K562 (cell line): ENCODE results near the gene CALY. TPM values are rescaled to one million over a fixed set of nuclear protein-coding genes. Genes with fewer than 3 reads are reported as not detected.
A peak's percentile ranks its signal among the peaks of the same experiment; 100 is the strongest.

ENCODE experiments used
- CBFA2T2 ChIP-seq: fragments of 450-650 bp; conservative IDR thresholded peaks from 2 replicates; pipeline ENCODE4 v1.6.1; 2017; ENCODE audit warnings: mild to moderate bottlenecking
- EGR1 ChIP-seq: fragments of 450-650 bp; conservative IDR thresholded peaks from 2 replicates; pipeline ENCODE4 v1.6.1; 2017; ENCODE audit warnings: mild to moderate bottlenecking
- HNRNPK ChIP-seq: fragments of 200-400 bp; formaldehyde crosslinking; IDR thresholded peaks from one replicate; pipeline ENCODE4 v1.6.1; 2018; ENCODE audit warnings: mild to moderate bottlenecking, low read depth, low read length; ENCODE audit not compliant: poor library complexity, severe bottlenecking
- NFRKB ChIP-seq: fragments of 450-650 bp; IDR thresholded peaks from 2 replicates; pipeline ENCODE4 v1.6.1; 2016; ENCODE audit warnings: low read depth
- PHF8 ChIP-seq: fragments of 200-600 bp; sonication (generic); IDR thresholded peaks from 2 replicates; pipeline ENCODE4 v1.6.1; 2012; ENCODE audit warnings: mixed run types, mild to moderate bottlenecking, inconsistent platforms, low read length, moderate library complexity, borderline replicate concordance
- POLR3A ChIP-seq: IDR thresholded peaks from 2 replicates; pipeline ENCODE4 v1.6.1; 2011; ENCODE audit warnings: borderline replicate concordance, mild to moderate bottlenecking, moderate library complexity; ENCODE audit not compliant: insufficient read length, insufficient read depth; ENCODE audit errors: extremely low read depth
- POU5F1 ChIP-seq: fragments of 150-350 bp; IDR thresholded peaks from 2 replicates; pipeline ENCODE4 v1.6.1; 2014; ENCODE audit warnings: borderline replicate concordance, low read length, low read depth, mild to moderate bottlenecking; ENCODE audit not compliant: partially characterized antibody
- RAD21 ChIP-seq, 2 experiments: fragments of 250-450 bp in 1 of 2; fragments of 450-650 bp in 1 of 2; sonication (Bioruptor Pico) in 1 of 2; formaldehyde crosslinking in 1 of 2; IDR thresholded peaks in 1 of 2; conservative IDR thresholded peaks in 1 of 2; 2 replicates each; pipeline versions ENCODE4 v1.4.0 to v1.8.0; 2020 to 2022; ENCODE audit warnings: mild to moderate bottlenecking in 2 of 2, moderate library complexity in 1 of 2
- RNF2 ChIP-seq: sonication (generic); IDR thresholded peaks from 2 replicates; pipeline ENCODE4 v1.6.1; 2016
- STAT5A ChIP-seq: IDR thresholded peaks from 2 replicates; pipeline ENCODE4 v1.6.1; 2012; ENCODE audit warnings: low read length, inconsistent platforms, borderline replicate concordance
- TAF1 ChIP-seq: IDR thresholded peaks from 2 replicates; pipeline ENCODE4 v1.6.1; 2011; ENCODE audit warnings: mild to moderate bottlenecking, low read length, moderate library complexity; ENCODE audit not compliant: insufficient read depth, control insufficient read depth, severe bottlenecking; ENCODE audit errors: extremely low read depth
- ZNF134 ChIP-seq: fragments of 250-450 bp; sonication (Bioruptor Pico); conservative IDR thresholded peaks from 2 replicates; pipeline ENCODE4 v1.4.0; 2020
- ZNF764 ChIP-seq: fragments of 250-450 bp; sonication (Bioruptor Pico); IDR thresholded peaks from 2 replicates; pipeline ENCODE4 v1.4.0; 2020; ENCODE audit warnings: low read depth, mild to moderate bottlenecking, moderate library complexity
- ZNF766 ChIP-seq: fragments of 200-800 bp; sonication (Bioruptor generic); conservative IDR thresholded peaks from 2 replicates; pipeline ENCODE4 v1.6.1; 2016; ENCODE audit warnings: missing genetic modification characterization, missing compliant biosample characterization
- polyA plus RNA-seq, 8 experiments: library from polyadenylated mRNA; depleted of rRNA in 4 of 8; stranded (reverse) in 5 of 8; unstranded in 3 of 8; fragments of >200 nt; fragmentation: Nextera tagmentation in 2 of 8; fragmentation: Illumina TruSeq in 1 of 8; extraction: Ambion mirVana in 2 of 8; extraction: Trizol in 1 of 8; gene quantifications; 2 replicates each; pipeline versions ENCODE4 v1.2.1 to v1.2.3, GENCODE V29; 2011 to 2014; ENCODE audit warnings: inconsistent platforms in 1 of 8, missing spikeins in 1 of 8
- total RNA-seq, 7 experiments: library from RNA; depleted of rRNA in 6 of 7; stranded (reverse); fragments of >200 nt in 6 of 7; fragmentation: Illumina TruSeq in 2 of 7; extraction: Trizol in 2 of 7; gene quantifications; 2 replicates each; pipeline versions ENCODE4 v1.2.1 to v1.2.3, GENCODE V29; 2011 to 2021; ENCODE audit warnings: low replicate concordance in 1 of 7
- TF ChIP-seq, protein P1 (sequence below), 2 experiments: fragments of 450-650 bp in 1 of 2; sonication (generic) in 1 of 2; formaldehyde crosslinking; conservative IDR thresholded peaks; 2 replicates each; pipeline versions ENCODE4 v1.4.0 to v1.8.1; 2020 to 2022; ENCODE audit warnings: mild to moderate bottlenecking in 1 of 2, missing genetic modification reagents in 1 of 2
- TF ChIP-seq, protein P2 (sequence below), 3 experiments: fragments of 200-800 bp in 1 of 3; fragments of 250-450 bp in 1 of 3; fragments of 450-650 bp in 1 of 3; sonication (Bioruptor Pico) in 1 of 3; sonication (Bioruptor generic) in 1 of 3; formaldehyde crosslinking in 1 of 3; IDR thresholded peaks; 2 replicates each; pipeline versions ENCODE4 v1.6.1 to v1.8.0; 2016 to 2022; ENCODE audit warnings: mild to moderate bottlenecking in 2 of 3, missing genetic modification characterization in 2 of 3, missing compliant biosample characterization in 1 of 3, moderate library complexity in 1 of 3
- TF ChIP-seq, protein P3 (sequence below): fragments of 250-450 bp; sonication (Bioruptor Pico); IDR thresholded peaks from 2 replicates; pipeline ENCODE4 v1.8.0; 2021; ENCODE audit warnings: moderate library complexity, mild to moderate bottlenecking, inconsistent platforms
- TF ChIP-seq, protein P4 (sequence below): fragments of 450-650 bp; IDR thresholded peaks from 2 replicates; pipeline ENCODE4 v1.6.1; 2016

The CALY gene
- total and polyA plus RNA-seq, 9 of the 15 experiments (the other 6 are each of a cell fraction or from before 2014, with no cell fraction given), result not detected

DNA sequence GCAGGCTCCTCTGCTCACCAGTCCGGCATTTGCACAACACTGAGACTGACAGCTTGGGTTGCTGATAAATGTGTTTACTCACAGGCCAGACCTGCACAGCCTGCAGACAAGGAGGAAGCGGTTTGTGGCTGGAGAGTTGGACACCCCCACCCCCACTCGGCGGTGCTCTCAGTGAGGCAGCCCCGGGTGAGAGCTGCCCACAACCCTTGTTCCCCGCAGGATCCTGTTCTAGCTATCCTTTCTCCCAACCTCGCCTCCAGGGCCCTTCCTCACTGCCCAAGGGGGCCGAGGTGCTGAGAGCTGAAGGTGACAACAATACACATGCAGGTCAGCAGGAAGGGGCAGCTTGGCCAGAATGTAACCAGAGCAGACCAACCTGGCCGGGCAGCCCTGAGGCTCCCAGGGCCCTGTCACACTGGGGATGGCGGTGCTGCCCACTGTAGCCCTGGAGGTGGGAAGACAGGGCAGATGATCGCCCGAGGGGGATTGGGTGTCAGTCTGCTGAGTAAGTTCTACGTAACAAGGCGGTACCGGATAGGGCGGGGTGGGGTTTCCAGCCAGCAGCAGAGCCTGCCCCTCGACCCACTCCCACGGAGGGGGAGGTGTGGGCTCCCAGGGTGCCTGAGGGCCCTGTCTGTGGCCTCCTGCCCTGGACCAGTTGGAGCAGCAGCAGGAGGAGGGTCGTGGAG is 58.0 kb downstream of the CALY start (continued):
- peak; percentile 22 for TF ChIP-seq TAF1
- no peak for TF ChIP-seq POLR3A
- TF ChIP-seq RNF2, result peak; percentile 90
- TF ChIP-seq EGR1, result peak; percentile 77
- peak; percentile 32; the same call in 1 of the 2 replicates for TF ChIP-seq PHF8
- peak; percentile 54; the same call in 1 of the 2 replicates for TF ChIP-seq NFRKB
- no peak for TF ChIP-seq STAT5A
- no peak for TF ChIP-seq ZNF134 (CRISPR knock-in tag)
- 0 out of 4 replicates have a peak, but pooled peaks of 1 of the 2 experiments have one; percentile 8 for TF ChIP-seq RAD21 (CRISPR knock-in tag; conservative IDR thresholded peaks at IDR 0.05 in 1 of 2, IDR thresholded peaks at IDR 0.05 in 1 of 2)
- TF ChIP-seq ZNF764 (CRISPR knock-in tag), result no peak
- TF ChIP-seq, protein P1, sequence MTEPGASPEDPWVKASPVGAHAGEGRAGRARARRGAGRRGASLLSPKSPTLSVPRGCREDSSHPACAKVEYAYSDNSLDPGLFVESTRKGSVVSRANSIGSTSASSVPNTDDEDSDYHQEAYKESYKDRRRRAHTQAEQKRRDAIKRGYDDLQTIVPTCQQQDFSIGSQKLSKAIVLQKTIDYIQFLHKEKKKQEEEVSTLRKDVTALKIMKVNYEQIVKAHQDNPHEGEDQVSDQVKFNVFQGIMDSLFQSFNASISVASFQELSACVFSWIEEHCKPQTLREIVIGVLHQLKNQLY (CRISPR knock-in tag; conservative IDR thresholded peaks at IDR 0.05), result no peak
- TF ChIP-seq, protein P2, sequence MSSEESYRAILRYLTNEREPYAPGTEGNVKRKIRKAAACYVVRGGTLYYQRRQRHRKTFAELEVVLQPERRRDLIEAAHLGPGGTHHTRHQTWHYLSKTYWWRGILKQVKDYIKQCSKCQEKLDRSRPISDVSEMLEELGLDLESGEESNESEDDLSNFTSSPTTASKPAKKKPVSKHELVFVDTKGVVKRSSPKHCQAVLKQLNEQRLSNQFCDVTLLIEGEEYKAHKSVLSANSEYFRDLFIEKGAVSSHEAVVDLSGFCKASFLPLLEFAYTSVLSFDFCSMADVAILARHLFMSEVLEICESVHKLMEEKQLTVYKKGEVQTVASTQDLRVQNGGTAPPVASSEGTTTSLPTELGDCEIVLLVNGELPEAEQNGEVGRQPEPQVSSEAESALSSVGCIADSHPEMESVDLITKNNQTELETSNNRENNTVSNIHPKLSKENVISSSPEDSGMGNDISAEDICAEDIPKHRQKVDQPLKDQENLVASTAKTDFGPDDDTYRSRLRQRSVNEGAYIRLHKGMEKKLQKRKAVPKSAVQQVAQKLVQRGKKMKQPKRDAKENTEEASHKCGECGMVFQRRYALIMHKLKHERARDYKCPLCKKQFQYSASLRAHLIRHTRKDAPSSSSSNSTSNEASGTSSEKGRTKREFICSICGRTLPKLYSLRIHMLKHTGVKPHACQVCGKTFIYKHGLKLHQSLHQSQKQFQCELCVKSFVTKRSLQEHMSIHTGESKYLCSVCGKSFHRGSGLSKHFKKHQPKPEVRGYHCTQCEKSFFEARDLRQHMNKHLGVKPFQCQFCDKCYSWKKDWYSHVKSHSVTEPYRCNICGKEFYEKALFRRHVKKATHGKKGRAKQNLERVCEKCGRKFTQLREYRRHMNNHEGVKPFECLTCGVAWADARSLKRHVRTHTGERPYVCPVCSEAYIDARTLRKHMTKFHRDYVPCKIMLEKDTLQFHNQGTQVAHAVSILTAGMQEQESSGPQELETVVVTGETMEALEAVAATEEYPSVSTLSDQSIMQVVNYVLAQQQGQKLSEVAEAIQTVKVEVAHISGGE (CRISPR knock-in tag; IDR thresholded peaks at IDR 0.05), result peak in 2 of 3 experiments; percentile 16 to 62; a peak in 3 of 6 replicates
- TF ChIP-seq, protein P3, sequence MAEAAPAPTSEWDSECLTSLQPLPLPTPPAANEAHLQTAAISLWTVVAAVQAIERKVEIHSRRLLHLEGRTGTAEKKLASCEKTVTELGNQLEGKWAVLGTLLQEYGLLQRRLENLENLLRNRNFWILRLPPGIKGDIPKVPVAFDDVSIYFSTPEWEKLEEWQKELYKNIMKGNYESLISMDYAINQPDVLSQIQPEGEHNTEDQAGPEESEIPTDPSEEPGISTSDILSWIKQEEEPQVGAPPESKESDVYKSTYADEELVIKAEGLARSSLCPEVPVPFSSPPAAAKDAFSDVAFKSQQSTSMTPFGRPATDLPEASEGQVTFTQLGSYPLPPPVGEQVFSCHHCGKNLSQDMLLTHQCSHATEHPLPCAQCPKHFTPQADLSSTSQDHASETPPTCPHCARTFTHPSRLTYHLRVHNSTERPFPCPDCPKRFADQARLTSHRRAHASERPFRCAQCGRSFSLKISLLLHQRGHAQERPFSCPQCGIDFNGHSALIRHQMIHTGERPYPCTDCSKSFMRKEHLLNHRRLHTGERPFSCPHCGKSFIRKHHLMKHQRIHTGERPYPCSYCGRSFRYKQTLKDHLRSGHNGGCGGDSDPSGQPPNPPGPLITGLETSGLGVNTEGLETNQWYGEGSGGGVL (CRISPR knock-in tag), result no peak
- TF ChIP-seq ZNF766 (CRISPR knock-in tag), result peak; percentile 45; the same call in 1 of the 2 replicates
- TF ChIP-seq, protein P4, sequence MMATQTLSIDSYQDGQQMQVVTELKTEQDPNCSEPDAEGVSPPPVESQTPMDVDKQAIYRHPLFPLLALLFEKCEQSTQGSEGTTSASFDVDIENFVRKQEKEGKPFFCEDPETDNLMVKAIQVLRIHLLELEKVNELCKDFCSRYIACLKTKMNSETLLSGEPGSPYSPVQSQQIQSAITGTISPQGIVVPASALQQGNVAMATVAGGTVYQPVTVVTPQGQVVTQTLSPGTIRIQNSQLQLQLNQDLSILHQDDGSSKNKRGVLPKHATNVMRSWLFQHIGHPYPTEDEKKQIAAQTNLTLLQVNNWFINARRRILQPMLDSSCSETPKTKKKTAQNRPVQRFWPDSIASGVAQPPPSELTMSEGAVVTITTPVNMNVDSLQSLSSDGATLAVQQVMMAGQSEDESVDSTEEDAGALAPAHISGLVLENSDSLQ, result peak; percentile 97
- TF ChIP-seq HNRNPK, result no peak
- TF ChIP-seq CBFA2T2, result peak; percentile 54; the same call in 1 of the 2 replicates
- no peak for TF ChIP-seq POU5F1
